Measurements from ENCODE around the gene LHFPL2. TPM values are rescaled to one million over a fixed set of nuclear protein-coding genes. Genes with fewer than 3 reads are reported as not detected.
A peak's percentile ranks its signal among the peaks of the same experiment; 100 is the strongest.

Gene LHFPL2
- total and polyA plus RNA-seq, 5 experiments from 2014 or later: 0.15 to 1.8 (median 0.56) TPM

DNA sequence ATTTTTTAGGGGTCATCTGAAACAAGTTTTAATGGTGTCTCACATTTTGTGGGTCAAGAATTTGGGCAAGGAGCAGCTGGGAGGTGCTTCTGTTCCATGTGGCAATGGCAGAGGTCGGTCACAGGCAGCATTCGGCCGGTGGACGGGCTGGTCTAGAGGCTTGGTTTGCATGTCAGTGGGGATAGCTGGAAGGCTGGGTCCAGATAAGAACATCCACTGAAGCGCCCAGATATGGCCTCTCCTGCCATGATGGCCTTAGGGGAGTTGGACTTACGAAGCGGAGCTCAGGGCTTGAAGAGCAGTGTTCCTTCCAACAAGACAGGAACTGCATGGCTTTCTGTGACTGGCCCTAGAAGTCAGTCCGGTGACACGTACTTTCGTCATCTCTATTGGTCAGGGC lies 30.3 kb downstream of the LHFPL2 start:
- Mint-ChIP-seq H3K36me3 (no peaks in the 10 kb centered on the region), H3K27me3 (peaks cover 0 to 2% (median 0%) of the 10 kb centered on the region in 5 donors), H3K27ac (no peak overlapping the region), H3K9me3 (peaks cover 0 to 18% (median 2%) of the 10 kb centered on the region in 9 donors), H3K4me3 (no peak overlapping the region), H3K4me1 (no peaks in the 10 kb centered on the region)
- POLR2A ChIA-PET: no interaction called here
- DNase-seq (no peak), ATAC-seq (no peak)

- Mint-ChIP-seq H3K9me3 (peaks cover 0 to 9% (median 2%) of the 10 kb centered on the region in 9 donors), H3K27me3 (peaks cover 0 to 2% (median 0%) of the 10 kb centered on the region in 5 donors), H3K4me3 (no peak overlapping the region), H3K36me3 (no peaks in the 10 kb centered on the region), H3K4me1 (no peaks in the 10 kb centered on the region), H3K27ac (no peak overlapping the region)
- POLR2A ChIA-PET: no interaction called here
- ATAC-seq (no peak), DNase-seq (no peak)
Observed at GRCh38 chr5:78615697-78616096, 32.9 kb downstream of the LHFPL2 start.

GRCh38 chr5:78614816-78615215 lies 33.8 kb downstream of the LHFPL2 start:
- H3K27ac Mint-ChIP-seq: no peak overlapping the region
- POLR2A ChIA-PET: no interaction called here
- no peaks in the 10 kb centered on the region for H3K36me3 Mint-ChIP-seq
- H3K4me3 Mint-ChIP-seq: no peak overlapping the region
- H3K4me1 Mint-ChIP-seq: no peaks in the 10 kb centered on the region
- H3K9me3 Mint-ChIP-seq: peaks cover 0 to 4% (median 0%) of the 10 kb centered on the region in 9 donors
- DNase-seq (no peak), ATAC-seq (no peak)
- peaks cover 0 to 2% (median 0%) of the 10 kb centered on the region in 5 donors for H3K27me3 Mint-ChIP-seq

- Mint-ChIP-seq H3K4me1 (no peaks in the 10 kb centered on the region), H3K4me3 (no peak overlapping the region), H3K9me3 (peaks cover 0 to 4% (median 0%) of the 10 kb centered on the region in 9 donors), H3K36me3 (no peaks in the 10 kb centered on the region), H3K27me3 (peaks cover 0 to 2% (median 0%) of the 10 kb centered on the region in 5 donors), H3K27ac (no peak overlapping the region)
- DNase-seq (no peak), ATAC-seq (no peak)
- POLR2A ChIA-PET: no interaction called here
Observed at GRCh38 chr5:78613756-78614155, 34.8 kb downstream of the LHFPL2 start.

GRCh38 chr5:78613151-78613533 lies 35.4 kb downstream of the LHFPL2 start:
- ATAC-seq: no peak
- Mint-ChIP-seq H3K4me1 (no peaks in the 10 kb centered on the region), H3K27me3 (peaks cover 0 to 2% (median 0%) of the 10 kb centered on the region in 5 donors), H3K9me3 (no peaks in the 10 kb centered on the region), H3K27ac (no peak overlapping the region), H3K4me3 (no peak overlapping the region), H3K36me3 (no peaks in the 10 kb centered on the region)
- POLR2A ChIA-PET: no interaction called here
- no peak for DNase-seq

GRCh38 chr5:78612227-78613150 lies 36.1 kb downstream of the LHFPL2 start:
- Mint-ChIP-seq H3K4me3 (no peak overlapping the region), H3K9me3 (no peaks in the 10 kb centered on the region), H3K4me1 (no peaks in the 10 kb centered on the region), H3K27ac (no peak overlapping the region), H3K36me3 (no peaks in the 10 kb centered on the region), H3K27me3 (peaks cover 0 to 3% (median 1%) of the 10 kb centered on the region in 5 donors)
- DNase-seq (no peak), ATAC-seq (no peak)
- POLR2A ChIA-PET: no interaction called here

GRCh38 chr5:78611126-78611605 lies 37.4 kb downstream of the LHFPL2 start:
- Mint-ChIP-seq H3K27me3 (peaks cover 0 to 4% (median 1%) of the 10 kb centered on the region in 5 donors), H3K4me3 (no peak overlapping the region), H3K27ac (no peak overlapping the region), H3K36me3 (no peaks in the 10 kb centered on the region), H3K4me1 (no peaks in the 10 kb centered on the region), H3K9me3 (no peaks in the 10 kb centered on the region)
- ATAC-seq: no peak
- no peak for DNase-seq
- POLR2A ChIA-PET: no interaction called here

- Mint-ChIP-seq H3K27me3 (peaks cover 0 to 4% (median 1%) of the 10 kb centered on the region in 5 donors), H3K4me3 (no peak overlapping the region), H3K4me1 (no peaks in the 10 kb centered on the region), H3K36me3 (no peaks in the 10 kb centered on the region), H3K27ac (no peak overlapping the region), H3K9me3 (no peaks in the 10 kb centered on the region)
- ATAC-seq (no peak), DNase-seq (no peak)
- POLR2A ChIA-PET: no interaction called here
Observed at GRCh38 chr5:78610636-78611035, 37.9 kb downstream of the LHFPL2 start.

DNA sequence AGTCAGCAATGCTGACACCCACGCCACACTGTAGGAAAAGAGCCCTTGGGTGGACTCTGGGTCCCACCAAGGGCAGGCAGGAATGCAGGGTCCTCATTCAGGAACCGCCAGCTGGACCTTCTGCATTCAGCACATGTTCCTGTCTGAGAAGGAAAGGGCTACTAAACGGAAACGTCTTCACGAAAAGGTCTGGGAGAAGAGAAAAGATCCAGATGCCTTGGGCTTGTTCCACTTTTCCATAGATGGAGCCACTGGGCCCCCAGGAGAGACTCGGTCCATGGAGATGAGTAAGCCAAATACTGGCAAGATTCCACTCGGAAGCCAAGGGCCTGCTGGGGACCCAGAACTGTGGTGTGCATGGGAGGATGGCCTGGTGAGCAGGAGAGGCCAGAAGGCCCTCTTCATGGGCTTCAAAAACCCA lies 38.4 kb downstream of the LHFPL2 start:
- Mint-ChIP-seq H3K4me3 (no peak overlapping the region), H3K36me3 (no peaks in the 10 kb centered on the region), H3K27ac (peak overlapping the region in 1 of 10 donors; percentile 31), H3K9me3 (no peaks in the 10 kb centered on the region), H3K27me3 (peaks cover 0 to 4% (median 1%) of the 10 kb centered on the region in 5 donors), H3K4me1 (no peaks in the 10 kb centered on the region)
- ATAC-seq (no peak), DNase-seq (no peak)
- POLR2A ChIA-PET: no interaction called here

DNA sequence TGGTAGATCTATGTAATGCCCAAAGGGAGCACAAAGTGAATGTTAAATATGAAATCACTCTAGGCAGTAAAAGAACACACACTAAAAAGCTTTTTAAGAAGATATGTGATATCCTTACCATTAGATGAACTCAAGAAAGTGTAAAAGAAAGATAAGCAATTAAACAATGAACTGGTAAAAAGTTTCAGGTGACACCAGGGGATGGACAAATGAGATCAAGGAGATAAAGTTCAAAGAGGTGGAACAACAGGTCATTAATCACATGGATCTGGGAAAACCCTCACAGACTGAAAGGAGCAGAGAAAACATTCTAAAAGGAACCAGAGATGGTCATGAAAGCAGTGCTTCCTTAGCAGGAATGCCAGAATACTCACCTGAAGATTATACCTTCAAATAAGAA lies 40.7 kb downstream of the LHFPL2 start:
- DNase-seq (no peak), ATAC-seq (no peak)
- no peak overlapping the region for H3K27ac Mint-ChIP-seq
- peaks cover 0 to 4% (median 1%) of the 10 kb centered on the region in 5 donors for H3K27me3 Mint-ChIP-seq
- H3K4me3 Mint-ChIP-seq: no peak overlapping the region
- no peaks in the 10 kb centered on the region for H3K4me1 Mint-ChIP-seq
- POLR2A ChIA-PET: no interaction called here
- no peaks in the 10 kb centered on the region for H3K36me3 Mint-ChIP-seq
- no peaks in the 10 kb centered on the region for H3K9me3 Mint-ChIP-seq

DNA sequence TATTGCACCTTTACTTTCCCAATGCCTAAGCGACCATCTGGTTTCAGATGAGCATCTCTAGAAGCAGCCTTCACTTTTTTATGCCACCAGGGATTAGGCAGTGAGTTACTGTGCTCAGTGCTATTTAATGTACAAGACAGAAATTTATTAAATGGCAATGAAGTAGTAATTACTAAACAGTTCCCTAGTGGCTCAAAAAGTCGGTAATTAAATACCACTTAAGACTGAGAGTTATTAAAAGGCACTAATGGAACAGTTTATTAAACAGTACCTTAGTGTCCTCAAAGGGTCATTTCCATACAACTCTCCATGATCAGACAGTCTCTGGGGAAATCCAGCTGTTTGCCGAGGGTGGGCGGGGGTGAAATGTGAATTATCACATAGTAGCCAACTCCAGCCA lies 42.3 kb downstream of the LHFPL2 start:
- POLR2A ChIA-PET: no interaction called here
- Mint-ChIP-seq H3K27ac (no peak overlapping the region), H3K4me3 (no peak overlapping the region), H3K36me3 (no peaks in the 10 kb centered on the region), H3K27me3 (peaks cover 0 to 4% (median 1%) of the 10 kb centered on the region in 5 donors), H3K9me3 (peaks cover 0 to 2% (median 0%) of the 10 kb centered on the region in 9 donors), H3K4me1 (no peaks in the 10 kb centered on the region)
- ATAC-seq: no peak
- no peak for DNase-seq

- ATAC-seq (no peak), DNase-seq (no peak)
- no peak overlapping the region for H3K27ac Mint-ChIP-seq
- peaks cover 0 to 4% (median 1%) of the 10 kb centered on the region in 5 donors for H3K27me3 Mint-ChIP-seq
- H3K4me1 Mint-ChIP-seq: no peaks in the 10 kb centered on the region
- no peaks in the 10 kb centered on the region for H3K36me3 Mint-ChIP-seq
- no peak overlapping the region for H3K4me3 Mint-ChIP-seq
- POLR2A ChIA-PET: no interaction called here
- H3K9me3 Mint-ChIP-seq: peaks cover 0 to 2% (median 0%) of the 10 kb centered on the region in 9 donors
Observed at GRCh38 chr5:78605611-78606010, 43.0 kb downstream of the LHFPL2 start.

DNA sequence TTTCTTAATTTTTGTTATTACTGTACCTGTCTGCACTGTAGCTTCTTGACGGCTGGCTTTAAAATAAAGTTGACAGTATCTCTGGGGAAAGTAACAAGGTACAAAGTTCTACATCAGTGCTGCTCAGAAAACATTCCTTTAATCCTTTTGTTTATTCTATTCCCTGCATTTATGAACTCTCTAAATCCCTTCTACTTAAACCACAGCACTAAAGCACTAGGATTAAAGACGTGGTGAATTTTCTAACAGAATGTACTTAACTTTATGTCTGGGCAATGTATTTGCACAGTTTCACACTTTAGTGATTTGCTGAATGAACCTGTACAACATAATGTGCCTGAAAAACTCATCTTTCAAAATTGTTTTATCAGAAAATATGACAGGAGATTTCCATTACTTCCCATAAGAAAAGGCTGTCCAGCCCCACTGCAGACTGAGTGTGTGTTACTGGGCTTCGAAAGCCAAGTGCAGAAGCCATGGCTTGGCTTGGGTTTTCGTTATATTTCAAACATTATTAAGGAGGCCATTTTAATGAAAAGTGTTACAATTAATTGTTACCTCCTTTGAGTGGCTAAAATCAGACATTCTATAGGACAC lies 43.8 kb downstream of the LHFPL2 start:
- no peak for DNase-seq
- POLR2A ChIA-PET: no interaction called here
- Mint-ChIP-seq H3K4me1 (no peaks in the 10 kb centered on the region), H3K27ac (no peak overlapping the region), H3K4me3 (no peak overlapping the region), H3K9me3 (peaks cover 0 to 2% (median 0%) of the 10 kb centered on the region in 9 donors), H3K36me3 (no peaks in the 10 kb centered on the region), H3K27me3 (peaks cover 0 to 4% (median 1%) of the 10 kb centered on the region in 5 donors)
- ATAC-seq: no peak
